ENCODE data around the gene GAS7.

DNA sequence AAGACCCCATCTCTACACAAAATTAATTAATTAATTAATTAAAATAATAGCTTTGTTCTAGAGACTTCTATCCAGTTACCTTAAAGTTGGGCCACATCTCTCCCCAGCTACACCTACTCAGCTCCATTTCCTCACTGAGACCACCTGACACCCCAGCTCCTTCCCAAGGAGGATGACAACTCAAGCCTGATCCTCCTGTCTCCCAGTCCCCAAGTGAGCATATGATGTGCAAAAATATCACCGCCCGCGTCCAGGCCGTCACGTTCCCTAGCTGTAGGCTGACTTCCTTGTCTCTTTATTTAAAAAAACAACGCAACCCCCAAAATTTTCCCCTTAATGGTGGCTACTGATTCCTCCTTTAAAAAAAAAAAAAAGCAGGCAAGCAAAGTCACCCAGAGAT lies 173.2 kb downstream of the GAS7 start:
- TF ChIP-seq POLR2AphosphoS5 (IDR thresholded peaks at IDR 0.05): no peak
- TF ChIP-seq CTCF (IDR thresholded peaks at IDR 0.05): no peak
- no peak for TF ChIP-seq EP300 (IDR thresholded peaks at IDR 0.05)
- no peak for TF ChIP-seq POLR2A (IDR thresholded peaks at IDR 0.05)

Data from stomach (tissue), 4 donors.